Osteocyte (in vitro differentiated cells): ENCODE data around the gene COX6A1. TPM values are rescaled to one million over a fixed set of nuclear protein-coding genes. Genes with fewer than 3 reads are reported as not detected.
A peak's percentile ranks its signal among the peaks of the same experiment; 100 is the strongest.

Experiments used
- DNase-seq: peaks from one replicate; pipeline ENCODE4 v3.0.0; 2021; ENCODE audit warnings: mixed read lengths; ENCODE audit not compliant: unreplicated experiment; ENCODE audit errors: extremely low spot score
- H3K27ac Mint-ChIP-seq: one replicate; pipeline ENCODE4 v1.8.0; 2021; ENCODE audit warnings: mild to moderate bottlenecking, mixed read lengths; ENCODE audit not compliant: unreplicated experiment
- H3K27me3 Mint-ChIP-seq: one replicate; pipeline ENCODE4 v1.8.0; 2021; ENCODE audit warnings: mixed read lengths; ENCODE audit not compliant: unreplicated experiment
- H3K36me3 Mint-ChIP-seq: one replicate; pipeline ENCODE4 v1.8.0; 2021; ENCODE audit warnings: mixed read lengths; ENCODE audit not compliant: unreplicated experiment
- H3K4me1 Mint-ChIP-seq: one replicate; pipeline ENCODE4 v1.8.0; 2021; ENCODE audit warnings: mixed read lengths; ENCODE audit not compliant: unreplicated experiment
- H3K4me3 Mint-ChIP-seq: one replicate; pipeline ENCODE4 v1.8.0; 2021; ENCODE audit warnings: mild to moderate bottlenecking, moderate library complexity, mixed read lengths; ENCODE audit not compliant: unreplicated experiment
- H3K9me3 Mint-ChIP-seq: one replicate; pipeline ENCODE4 v1.8.0; 2021; ENCODE audit warnings: mixed read lengths; ENCODE audit not compliant: unreplicated experiment
- CTCF ChIP-seq: fragments of 200-600 bp; sonication (generic); IDR thresholded peaks from 2 replicates; pipeline ENCODE4 v1.5.0; 2021; ENCODE audit warnings: antibody characterized with exemption, mild to moderate bottlenecking, moderate library complexity
- total RNA-seq: library from RNA; stranded (reverse); gene quantifications from 2 replicates; pipeline ENCODE4 v1.2.1, GENCODE V29; 2021

The COX6A1 gene
- total RNA-seq, 1 donor from 2014 or later: 307 TPM

- no peak overlapping the region for H3K4me3 Mint-ChIP-seq
- H3K9me3 Mint-ChIP-seq: no peaks in the 10 kb centered on the region
- peaks cover 11% of the 10 kb centered on the region for H3K4me1 Mint-ChIP-seq
- H3K27me3 Mint-ChIP-seq: peaks cover 23% of the 10 kb centered on the region
- H3K27ac Mint-ChIP-seq: no peak overlapping the region
- no peak for TF ChIP-seq CTCF
- no peak for DNase-seq
- H3K36me3 Mint-ChIP-seq: no peaks in the 10 kb centered on the region
These were observed 39.9 kb upstream of the COX6A1 start for GRCh38 chr12:120397824-120398540.

GRCh38 chr12:120399531-120399930 is 38.4 kb upstream of the COX6A1 start:
- Mint-ChIP-seq H3K9me3 (no peaks in the 10 kb centered on the region), H3K27ac (no peak overlapping the region), H3K27me3 (peaks cover 23% of the 10 kb centered on the region), H3K4me1 (peaks cover 11% of the 10 kb centered on the region), H3K36me3 (no peaks in the 10 kb centered on the region), H3K4me3 (no peak overlapping the region)
- no peak for TF ChIP-seq CTCF
- DNase-seq: no peak

- H3K27me3 Mint-ChIP-seq: peaks cover 7% of the 10 kb centered on the region
- DNase-seq: no peak
- no peak for TF ChIP-seq CTCF
- no peaks in the 10 kb centered on the region for H3K9me3 Mint-ChIP-seq
- H3K27ac Mint-ChIP-seq: peak overlapping the region; percentile 12
- H3K4me3 Mint-ChIP-seq: no peak overlapping the region
- H3K4me1 Mint-ChIP-seq: peaks cover 11% of the 10 kb centered on the region
- no peaks in the 10 kb centered on the region for H3K36me3 Mint-ChIP-seq
These were observed 35.7 kb upstream of the COX6A1 start for GRCh38 chr12:120402217-120402616.

- no peaks in the 10 kb centered on the region for H3K36me3 Mint-ChIP-seq
- H3K4me1 Mint-ChIP-seq: peaks cover 11% of the 10 kb centered on the region
- DNase-seq: no peak
- no peak for TF ChIP-seq CTCF
- H3K27ac Mint-ChIP-seq: no peak overlapping the region
- H3K27me3 Mint-ChIP-seq: peaks cover 7% of the 10 kb centered on the region
- H3K9me3 Mint-ChIP-seq: no peaks in the 10 kb centered on the region
- no peak overlapping the region for H3K4me3 Mint-ChIP-seq
These were observed 34.0 kb upstream of the COX6A1 start for GRCh38 chr12:120403869-120404268.

GRCh38 chr12:120404271-120404670 is 33.6 kb upstream of the COX6A1 start:
- DNase-seq: no peak
- Mint-ChIP-seq H3K9me3 (no peaks in the 10 kb centered on the region), H3K36me3 (no peaks in the 10 kb centered on the region), H3K4me1 (peaks cover 10% of the 10 kb centered on the region), H3K4me3 (no peak overlapping the region), H3K27ac (no peak overlapping the region), H3K27me3 (peaks cover 7% of the 10 kb centered on the region)
- no peak for TF ChIP-seq CTCF
